Neural cell (in vitro differentiated cells): ENCODE data around the gene LURAP1L.

Source experiments
- EP300 ChIP-seq: fragments of 450-650 bp; conservative IDR thresholded peaks from 2 replicates; pipeline ENCODE4 v1.6.1; 2014; ENCODE audit warnings: antibody characterized with exemption, mild to moderate bottlenecking, moderate library complexity; ENCODE audit not compliant: poor library complexity, severe bottlenecking
- MXI1 ChIP-seq: fragments of 450-650 bp; conservative IDR thresholded peaks from 2 replicates; pipeline ENCODE4 v1.6.1; 2014; ENCODE audit warnings: antibody characterized with exemption, mild to moderate bottlenecking; ENCODE audit not compliant: poor library complexity, severe bottlenecking
- POLR2AphosphoS5 ChIP-seq: IDR thresholded peaks from 2 replicates; pipeline ENCODE4 v1.6.1; 2012
- RAD21 ChIP-seq: fragments of 450-650 bp; conservative IDR thresholded peaks from 2 replicates; pipeline ENCODE4 v1.6.1; 2014; ENCODE audit warnings: antibody characterized with exemption, mild to moderate bottlenecking, moderate library complexity
- TF ChIP-seq, protein P1 (sequence below): IDR thresholded peaks from 2 replicates; pipeline ENCODE4 v1.6.1; 2012; ENCODE audit warnings: borderline replicate concordance
- TF ChIP-seq, protein P2 (sequence below): fragments of 450-650 bp; IDR thresholded peaks from 2 replicates; pipeline ENCODE4 v1.5.1; 2014; ENCODE audit warnings: antibody characterized with exemption, mild to moderate bottlenecking, moderate library complexity; ENCODE audit not compliant: poor library complexity, severe bottlenecking

DNA sequence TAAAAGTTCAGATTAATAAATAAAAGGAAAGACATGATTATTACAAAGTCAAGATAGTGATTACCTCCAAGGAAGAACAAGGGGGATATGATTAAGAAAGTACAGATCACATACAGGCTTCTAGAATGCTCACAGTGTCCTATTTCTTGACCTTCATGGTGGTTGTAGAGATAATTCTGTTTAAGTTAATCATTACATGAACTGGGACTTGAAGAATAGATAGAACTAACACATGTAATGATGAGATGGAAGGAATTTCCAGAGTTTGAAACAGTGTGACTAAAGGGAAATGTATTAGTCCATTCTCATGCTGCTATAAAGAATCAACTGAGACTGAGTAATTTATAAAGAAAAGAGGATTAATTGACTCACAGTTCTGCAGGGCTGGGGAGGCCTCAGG is 72.7 kb downstream of the LURAP1L start:
- TF ChIP-seq MXI1 (no peak), RAD21 (no peak), EP300 (no peak), POLR2AphosphoS5 (no peak)
- TF ChIP-seq, protein P1, sequence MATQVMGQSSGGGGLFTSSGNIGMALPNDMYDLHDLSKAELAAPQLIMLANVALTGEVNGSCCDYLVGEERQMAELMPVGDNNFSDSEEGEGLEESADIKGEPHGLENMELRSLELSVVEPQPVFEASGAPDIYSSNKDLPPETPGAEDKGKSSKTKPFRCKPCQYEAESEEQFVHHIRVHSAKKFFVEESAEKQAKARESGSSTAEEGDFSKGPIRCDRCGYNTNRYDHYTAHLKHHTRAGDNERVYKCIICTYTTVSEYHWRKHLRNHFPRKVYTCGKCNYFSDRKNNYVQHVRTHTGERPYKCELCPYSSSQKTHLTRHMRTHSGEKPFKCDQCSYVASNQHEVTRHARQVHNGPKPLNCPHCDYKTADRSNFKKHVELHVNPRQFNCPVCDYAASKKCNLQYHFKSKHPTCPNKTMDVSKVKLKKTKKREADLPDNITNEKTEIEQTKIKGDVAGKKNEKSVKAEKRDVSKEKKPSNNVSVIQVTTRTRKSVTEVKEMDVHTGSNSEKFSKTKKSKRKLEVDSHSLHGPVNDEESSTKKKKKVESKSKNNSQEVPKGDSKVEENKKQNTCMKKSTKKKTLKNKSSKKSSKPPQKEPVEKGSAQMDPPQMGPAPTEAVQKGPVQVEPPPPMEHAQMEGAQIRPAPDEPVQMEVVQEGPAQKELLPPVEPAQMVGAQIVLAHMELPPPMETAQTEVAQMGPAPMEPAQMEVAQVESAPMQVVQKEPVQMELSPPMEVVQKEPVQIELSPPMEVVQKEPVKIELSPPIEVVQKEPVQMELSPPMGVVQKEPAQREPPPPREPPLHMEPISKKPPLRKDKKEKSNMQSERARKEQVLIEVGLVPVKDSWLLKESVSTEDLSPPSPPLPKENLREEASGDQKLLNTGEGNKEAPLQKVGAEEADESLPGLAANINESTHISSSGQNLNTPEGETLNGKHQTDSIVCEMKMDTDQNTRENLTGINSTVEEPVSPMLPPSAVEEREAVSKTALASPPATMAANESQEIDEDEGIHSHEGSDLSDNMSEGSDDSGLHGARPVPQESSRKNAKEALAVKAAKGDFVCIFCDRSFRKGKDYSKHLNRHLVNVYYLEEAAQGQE, result no peak
- TF ChIP-seq, protein P2, sequence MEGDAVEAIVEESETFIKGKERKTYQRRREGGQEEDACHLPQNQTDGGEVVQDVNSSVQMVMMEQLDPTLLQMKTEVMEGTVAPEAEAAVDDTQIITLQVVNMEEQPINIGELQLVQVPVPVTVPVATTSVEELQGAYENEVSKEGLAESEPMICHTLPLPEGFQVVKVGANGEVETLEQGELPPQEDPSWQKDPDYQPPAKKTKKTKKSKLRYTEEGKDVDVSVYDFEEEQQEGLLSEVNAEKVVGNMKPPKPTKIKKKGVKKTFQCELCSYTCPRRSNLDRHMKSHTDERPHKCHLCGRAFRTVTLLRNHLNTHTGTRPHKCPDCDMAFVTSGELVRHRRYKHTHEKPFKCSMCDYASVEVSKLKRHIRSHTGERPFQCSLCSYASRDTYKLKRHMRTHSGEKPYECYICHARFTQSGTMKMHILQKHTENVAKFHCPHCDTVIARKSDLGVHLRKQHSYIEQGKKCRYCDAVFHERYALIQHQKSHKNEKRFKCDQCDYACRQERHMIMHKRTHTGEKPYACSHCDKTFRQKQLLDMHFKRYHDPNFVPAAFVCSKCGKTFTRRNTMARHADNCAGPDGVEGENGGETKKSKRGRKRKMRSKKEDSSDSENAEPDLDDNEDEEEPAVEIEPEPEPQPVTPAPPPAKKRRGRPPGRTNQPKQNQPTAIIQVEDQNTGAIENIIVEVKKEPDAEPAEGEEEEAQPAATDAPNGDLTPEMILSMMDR, result no peak
